GM21423 (cell line): ENCODE data around the gene KDM4D.
"Not testable (repeated sequence)": the region's sequence is repeated elsewhere in the genome, so short reads cannot be mapped to it uniquely, and the experiment has no call there.

Experiments
- ATAC-seq: cut with Tn5 transposase; IDR thresholded peaks from one replicate; pipeline ENCODE4 v1.9.1; 2021; ENCODE audit warnings: mild to moderate bottlenecking, moderate library complexity; ENCODE audit not compliant: unreplicated experiment

KDM4D gene

GRCh38 chr11:94973099-94973968 is at the start of gene KDM4D, which contains the start of gene CWC15:
Gene KDM4D (plus strand): TSS chr11:94973709. CDS start chr11:94997373, 23,664 bp downstream.
Gene CWC15 (minus strand): TSS chr11:94973556. CDS start chr11:94972185, 1,371 bp downstream.
- ATAC-seq: peak; percentile 100

- no peak for ATAC-seq
Measured at GRCh38 chr11:94924171-94924572, 49.3 kb upstream of the KDM4D start.

GRCh38 chr11:94924612-94925011 is 48.9 kb upstream of the KDM4D start:
- no peak for ATAC-seq

GRCh38 chr11:94925422-94926270 is 47.9 kb upstream of the KDM4D start:
- ATAC-seq: peak; percentile 80

- ATAC-seq: no peak
Measured at GRCh38 chr11:94926271-94926625, 47.3 kb upstream of the KDM4D start.

GRCh38 chr11:94926698-94927237 is 46.7 kb upstream of the KDM4D start:
- no peak for ATAC-seq

GRCh38 chr11:94928117-94928990 is 45.2 kb upstream of the KDM4D start:
- no peak for ATAC-seq

GRCh38 chr11:94932072-94932471 is 41.4 kb upstream of the KDM4D start:
- ATAC-seq: not testable (repeated sequence)

- no peak for ATAC-seq
Measured at GRCh38 chr11:94932503-94932902, 41.0 kb upstream of the KDM4D start.

- ATAC-seq: no peak
Measured at GRCh38 chr11:94933223-94934130, 40.0 kb upstream of the KDM4D start.

- no peak for ATAC-seq
Measured at GRCh38 chr11:94934362-94934761, 39.1 kb upstream of the KDM4D start.

GRCh38 chr11:94934846-94935245 is 38.7 kb upstream of the KDM4D start:
- ATAC-seq: no peak

- no peak for ATAC-seq
Measured at GRCh38 chr11:94938095-94939055, 35.1 kb upstream of the KDM4D start.

GRCh38 chr11:94939346-94939745 is 34.2 kb upstream of the KDM4D start:
- ATAC-seq: no peak

- no peak for ATAC-seq
Measured at GRCh38 chr11:94941131-94941530, 32.4 kb upstream of the KDM4D start.

- ATAC-seq: no peak
Measured at GRCh38 chr11:94946812-94947211, 26.7 kb upstream of the KDM4D start.

- ATAC-seq: no peak
Measured at GRCh38 chr11:94948070-94948617, 25.4 kb upstream of the KDM4D start.

GRCh38 chr11:94954753-94955152 is 18.8 kb upstream of the KDM4D start:
- no peak for ATAC-seq
